SIG-M5 (cell line): ENCODE data around the gene TGFB1.
"Not testable (repeated sequence)": the region's sequence is repeated elsewhere in the genome, so short reads cannot be mapped to it uniquely, and the experiment has no call there.

ENCODE experiments used
- DNase-seq: peaks from one replicate; lab custom pipeline; 2025; lab: John Stamatoyannopoulos, UW

The TGFB1 gene

GRCh38 chr19:41300555-41300954 is 53.2 kb downstream of the TGFB1 start:
- DNase-seq: no peak

GRCh38 chr19:41299755-41300089 is 54.0 kb downstream of the TGFB1 start:
- DNase-seq: no peak

- no peak for DNase-seq
Observed at GRCh38 chr19:41299046-41299754, 54.5 kb downstream of the TGFB1 start.

GRCh38 chr19:41298348-41298964 is 55.3 kb downstream of the TGFB1 start:
- no peak for DNase-seq

GRCh38 chr19:41297628-41298347 is 55.9 kb downstream of the TGFB1 start:
- DNase-seq: no peak

- DNase-seq: no peak
Observed at GRCh38 chr19:41296433-41296871, 57.3 kb downstream of the TGFB1 start.

- no peak for DNase-seq
Observed at GRCh38 chr19:41295499-41295898, 58.2 kb downstream of the TGFB1 start.

GRCh38 chr19:41294393-41294792 is 59.3 kb downstream of the TGFB1 start:
- no peak for DNase-seq

GRCh38 chr19:41289814-41290213 is 63.9 kb downstream of the TGFB1 start:
- DNase-seq: not testable (repeated sequence)

- DNase-seq: no peak
Observed at GRCh38 chr19:41288673-41289530, 64.8 kb downstream of the TGFB1 start.
